Measurements from ENCODE around the gene ZNF595. TPM values are rescaled to one million over a fixed set of nuclear protein-coding genes. Genes with fewer than 3 reads are reported as not detected.
"Not testable (repeated sequence)": the region's sequence is repeated elsewhere in the genome, so short reads cannot be mapped to it uniquely, and the experiment has no call there.

Gene ZNF595
- total RNA-seq, 1 donor from 2014 or later, result 16.1 TPM

DNA sequence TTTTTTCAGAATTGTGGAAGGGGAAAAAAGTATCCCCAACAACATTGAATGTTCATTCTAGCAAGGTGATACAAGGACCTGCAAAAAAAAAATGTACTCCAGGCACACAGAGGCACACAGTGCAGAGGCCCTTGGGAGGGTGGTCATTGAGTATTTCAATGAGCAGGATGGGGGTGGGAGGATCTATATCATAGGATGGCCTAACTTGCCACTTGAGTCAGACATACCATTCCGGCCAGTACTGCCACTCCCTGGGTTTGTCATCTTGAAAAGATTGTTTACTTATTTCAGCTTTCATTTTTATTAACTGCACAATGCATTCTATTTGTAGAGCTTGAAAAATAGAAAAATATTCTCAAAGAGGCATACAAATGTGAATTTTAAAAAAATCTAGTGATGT is 18.7 kb downstream of the ZNF595 start:
- Histone ChIP-seq H3K4me1 (no peaks in the 10 kb centered on the region), H3K36me3 (peaks cover 10% of the 10 kb centered on the region), H3K27ac (no peak overlapping the region), H3K4me3 (no peak overlapping the region), H3K27me3 (no peaks in the 10 kb centered on the region), H3K9me3 (peaks cover 70% of the 10 kb centered on the region)
- ATAC-seq, result no peak
- intact Hi-C loops (cut with DNase I), result no loop called here
- no peak for DNase-seq
- TF ChIP-seq, protein P1, sequence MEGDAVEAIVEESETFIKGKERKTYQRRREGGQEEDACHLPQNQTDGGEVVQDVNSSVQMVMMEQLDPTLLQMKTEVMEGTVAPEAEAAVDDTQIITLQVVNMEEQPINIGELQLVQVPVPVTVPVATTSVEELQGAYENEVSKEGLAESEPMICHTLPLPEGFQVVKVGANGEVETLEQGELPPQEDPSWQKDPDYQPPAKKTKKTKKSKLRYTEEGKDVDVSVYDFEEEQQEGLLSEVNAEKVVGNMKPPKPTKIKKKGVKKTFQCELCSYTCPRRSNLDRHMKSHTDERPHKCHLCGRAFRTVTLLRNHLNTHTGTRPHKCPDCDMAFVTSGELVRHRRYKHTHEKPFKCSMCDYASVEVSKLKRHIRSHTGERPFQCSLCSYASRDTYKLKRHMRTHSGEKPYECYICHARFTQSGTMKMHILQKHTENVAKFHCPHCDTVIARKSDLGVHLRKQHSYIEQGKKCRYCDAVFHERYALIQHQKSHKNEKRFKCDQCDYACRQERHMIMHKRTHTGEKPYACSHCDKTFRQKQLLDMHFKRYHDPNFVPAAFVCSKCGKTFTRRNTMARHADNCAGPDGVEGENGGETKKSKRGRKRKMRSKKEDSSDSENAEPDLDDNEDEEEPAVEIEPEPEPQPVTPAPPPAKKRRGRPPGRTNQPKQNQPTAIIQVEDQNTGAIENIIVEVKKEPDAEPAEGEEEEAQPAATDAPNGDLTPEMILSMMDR (IDR thresholded peaks at IDR 0.05), result no peak

DNA sequence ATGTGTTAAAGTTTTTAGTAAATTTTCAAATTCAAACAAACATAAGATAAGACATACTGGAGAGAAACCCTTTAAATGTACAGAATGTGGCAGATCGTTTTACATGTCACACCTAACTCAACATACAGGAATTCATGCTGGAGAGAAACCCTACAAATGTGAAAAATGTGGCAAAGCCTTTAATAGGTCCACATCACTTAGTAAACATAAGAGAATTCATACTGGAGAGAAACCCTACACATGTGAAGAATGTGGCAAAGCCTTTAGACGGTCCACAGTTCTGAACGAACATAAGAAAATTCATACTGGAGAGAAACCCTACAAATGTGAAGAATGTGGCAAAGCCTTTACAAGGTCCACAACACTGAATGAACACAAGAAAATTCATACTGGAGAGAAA is 32.8 kb downstream of the ZNF595 start:
- Histone ChIP-seq H3K36me3 (peaks cover 14% of the 10 kb centered on the region), H3K27me3 (no peaks in the 10 kb centered on the region), H3K4me3 (no peak overlapping the region), H3K4me1 (no peaks in the 10 kb centered on the region), H3K27ac (no peak overlapping the region), H3K9me3 (peaks cover 98% of the 10 kb centered on the region)
- intact Hi-C loops (cut with DNase I), result no loop called here
- DNase-seq (no peak), ATAC-seq (no peak)
- TF ChIP-seq, protein P1 (IDR thresholded peaks at IDR 0.05), result no peak

DNA sequence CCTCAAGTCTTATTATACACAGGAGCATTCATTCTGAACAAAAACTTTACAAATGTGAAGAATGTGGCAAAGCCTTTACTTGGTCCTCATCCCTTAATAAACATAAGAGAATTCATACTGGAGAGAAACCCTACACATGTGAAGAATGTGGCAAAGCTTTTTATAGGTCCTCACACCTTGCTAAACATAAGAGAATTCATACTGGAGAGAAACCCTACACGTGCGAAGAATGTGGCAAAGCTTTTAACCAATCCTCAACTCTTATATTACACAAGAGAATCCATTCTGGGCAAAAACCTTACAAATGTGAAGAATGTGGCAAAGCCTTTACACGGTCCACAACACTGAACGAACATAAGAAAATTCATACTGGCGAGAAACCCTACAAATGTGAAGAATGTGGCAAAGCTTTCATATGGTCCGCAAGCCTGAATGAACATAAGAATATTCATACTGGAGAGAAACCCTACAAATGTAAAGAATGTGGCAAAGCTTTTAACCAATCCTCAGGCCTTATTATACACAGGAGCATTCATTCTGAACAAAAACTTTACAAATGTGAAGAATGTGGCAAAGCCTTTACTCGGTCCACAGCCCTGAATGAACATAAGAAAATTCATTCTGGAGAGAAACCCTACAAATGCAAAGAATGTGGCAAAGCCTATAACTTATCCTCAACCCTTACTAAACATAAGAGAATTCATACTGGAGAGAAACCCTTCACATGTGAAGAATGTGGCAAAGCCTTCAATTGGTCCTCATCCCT is 33.6 kb downstream of the ZNF595 start:
- DNase-seq; ATAC-seq; H3K4me3 ChIP-seq; intact Hi-C loops (cut with DNase I); H3K4me1 ChIP-seq; H3K27me3 ChIP-seq; H3K27ac ChIP-seq: not testable (repeated sequence)
- Histone ChIP-seq H3K9me3 (peaks cover 98% of the 10 kb centered on the region), H3K36me3 (peaks cover 14% of the 10 kb centered on the region)

GRCh38 chr4:98386-98785 is 45.3 kb downstream of the ZNF595 start:
- no peak for DNase-seq
- H3K9me3 ChIP-seq, result peaks cover 95% of the 10 kb centered on the region
- H3K27ac ChIP-seq, result no peak overlapping the region
- H3K4me3 ChIP-seq, result no peak overlapping the region
- TF ChIP-seq, protein P1 (IDR thresholded peaks at IDR 0.05), result no peak
- no peaks in the 10 kb centered on the region for H3K4me1 ChIP-seq
- H3K36me3 ChIP-seq, result no peaks in the 10 kb centered on the region
- intact Hi-C loops (cut with DNase I), result no loop called here
- no peak for ATAC-seq
- H3K27me3 ChIP-seq, result no peaks in the 10 kb centered on the region

GRCh38 chr4:99863-100262 is 46.7 kb downstream of the ZNF595 start:
- Histone ChIP-seq H3K27me3 (no peaks in the 10 kb centered on the region), H3K9me3 (peaks cover 80% of the 10 kb centered on the region), H3K4me3 (no peak overlapping the region), H3K27ac (no peak overlapping the region), H3K36me3 (no peaks in the 10 kb centered on the region), H3K4me1 (no peaks in the 10 kb centered on the region)
- DNase-seq (no peak), ATAC-seq (no peak)
- intact Hi-C loops (cut with DNase I), result no loop called here
- TF ChIP-seq, protein P1 (IDR thresholded peaks at IDR 0.05), result no peak

- H3K4me1 ChIP-seq, result no peaks in the 10 kb centered on the region
- H3K27me3 ChIP-seq, result peaks cover 46% of the 10 kb centered on the region
- intact Hi-C loops (cut with DNase I), result no loop called here
- TF ChIP-seq, protein P1 (IDR thresholded peaks at IDR 0.05), result no peak
- H3K36me3 ChIP-seq, result no peaks in the 10 kb centered on the region
- H3K9me3 ChIP-seq, result peaks cover 10% of the 10 kb centered on the region
- H3K27ac ChIP-seq, result no peak overlapping the region
- ATAC-seq (no peak), DNase-seq (no peak)
- no peak overlapping the region for H3K4me3 ChIP-seq
Observed at GRCh38 chr4:107083-107443, 53.9 kb downstream of the ZNF595 start.

All from upper lobe of right lung (tissue), 1 donor.